Endothelial cell (in vitro differentiated cells): Measurements from ENCODE around the gene FMOD. TPM values are rescaled to one million over a fixed set of nuclear protein-coding genes. Genes with fewer than 3 reads are reported as not detected.

ENCODE experiments used
- DNase-seq: peaks from one replicate; pipeline ENCODE4 v3.0.0; 2021; ENCODE audit warnings: low spot score
- H3K27ac Mint-ChIP-seq: one replicate; pipeline ENCODE4 v1.8.0; 2021; ENCODE audit warnings: mixed read lengths, inconsistent platforms; ENCODE audit not compliant: unreplicated experiment
- H3K27me3 Mint-ChIP-seq: one replicate; pipeline ENCODE4 v1.8.0; 2021; ENCODE audit warnings: mild to moderate bottlenecking, moderate library complexity, mixed read lengths, inconsistent platforms; ENCODE audit not compliant: unreplicated experiment
- H3K36me3 Mint-ChIP-seq: one replicate; pipeline ENCODE4 v1.8.0; 2021; ENCODE audit warnings: mild to moderate bottlenecking, low read depth, mixed read lengths, inconsistent platforms; ENCODE audit not compliant: unreplicated experiment
- H3K4me1 Mint-ChIP-seq: one replicate; pipeline ENCODE4 v1.8.0; 2021; ENCODE audit warnings: mild to moderate bottlenecking, mixed read lengths, inconsistent platforms; ENCODE audit not compliant: unreplicated experiment
- H3K4me3 Mint-ChIP-seq: one replicate; pipeline ENCODE4 v1.8.0; 2021; ENCODE audit warnings: mild to moderate bottlenecking, mixed read lengths, inconsistent platforms; ENCODE audit not compliant: unreplicated experiment
- H3K9me3 Mint-ChIP-seq: one replicate; pipeline ENCODE4 v1.8.0; 2021; ENCODE audit warnings: mixed read lengths, inconsistent platforms; ENCODE audit not compliant: unreplicated experiment
- total RNA-seq: library from RNA; stranded (reverse); fragmentation: NEBNext Ultra II Directional; extraction: Animal tissue kit (Norgen Biotek cat#: 25700); gene quantifications from one replicate; pipeline ENCODE4 v1.2.1, GENCODE V29; 2021; ENCODE audit not compliant: unreplicated experiment
- TF ChIP-seq, protein P1 (sequence below): fragments of 200-600 bp; sonication (generic); IDR thresholded peaks from one replicate; pipeline ENCODE4 v1.5.0; 2021; ENCODE audit warnings: antibody characterized with exemption; ENCODE audit not compliant: unreplicated experiment

Gene FMOD
- total RNA-seq, 1 donor from 2014 or later = not detected

DNA sequence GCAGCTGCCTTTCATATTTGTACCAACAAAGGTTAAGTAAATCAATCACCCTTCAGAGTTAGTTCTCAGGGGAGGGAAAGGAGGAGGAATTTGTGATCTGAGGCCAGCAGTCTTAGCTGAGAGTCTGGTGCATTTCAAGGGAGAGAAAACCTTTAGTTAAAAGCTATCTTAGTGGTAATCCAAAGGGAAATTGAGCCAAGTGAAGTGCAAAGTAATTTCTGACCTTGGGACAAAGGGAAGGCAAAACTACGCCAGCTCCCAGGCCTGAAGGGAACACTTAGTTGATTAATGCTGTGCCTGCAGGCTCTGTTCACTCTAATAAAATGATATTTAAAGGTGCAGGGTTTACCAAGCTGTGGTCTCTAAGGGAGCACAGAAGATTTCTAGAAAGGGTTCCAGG, 23.1 kb upstream of the FMOD start:
- DNase-seq = no peak
- Mint-ChIP-seq H3K4me3 (no peak overlapping the region), H3K4me1 (peaks cover 7% of the 10 kb centered on the region), H3K27ac (no peak overlapping the region), H3K27me3 (peaks cover 3% of the 10 kb centered on the region), H3K9me3 (no peaks in the 10 kb centered on the region), H3K36me3 (no peaks in the 10 kb centered on the region)
- TF ChIP-seq, protein P1, sequence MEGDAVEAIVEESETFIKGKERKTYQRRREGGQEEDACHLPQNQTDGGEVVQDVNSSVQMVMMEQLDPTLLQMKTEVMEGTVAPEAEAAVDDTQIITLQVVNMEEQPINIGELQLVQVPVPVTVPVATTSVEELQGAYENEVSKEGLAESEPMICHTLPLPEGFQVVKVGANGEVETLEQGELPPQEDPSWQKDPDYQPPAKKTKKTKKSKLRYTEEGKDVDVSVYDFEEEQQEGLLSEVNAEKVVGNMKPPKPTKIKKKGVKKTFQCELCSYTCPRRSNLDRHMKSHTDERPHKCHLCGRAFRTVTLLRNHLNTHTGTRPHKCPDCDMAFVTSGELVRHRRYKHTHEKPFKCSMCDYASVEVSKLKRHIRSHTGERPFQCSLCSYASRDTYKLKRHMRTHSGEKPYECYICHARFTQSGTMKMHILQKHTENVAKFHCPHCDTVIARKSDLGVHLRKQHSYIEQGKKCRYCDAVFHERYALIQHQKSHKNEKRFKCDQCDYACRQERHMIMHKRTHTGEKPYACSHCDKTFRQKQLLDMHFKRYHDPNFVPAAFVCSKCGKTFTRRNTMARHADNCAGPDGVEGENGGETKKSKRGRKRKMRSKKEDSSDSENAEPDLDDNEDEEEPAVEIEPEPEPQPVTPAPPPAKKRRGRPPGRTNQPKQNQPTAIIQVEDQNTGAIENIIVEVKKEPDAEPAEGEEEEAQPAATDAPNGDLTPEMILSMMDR = no peak

DNA sequence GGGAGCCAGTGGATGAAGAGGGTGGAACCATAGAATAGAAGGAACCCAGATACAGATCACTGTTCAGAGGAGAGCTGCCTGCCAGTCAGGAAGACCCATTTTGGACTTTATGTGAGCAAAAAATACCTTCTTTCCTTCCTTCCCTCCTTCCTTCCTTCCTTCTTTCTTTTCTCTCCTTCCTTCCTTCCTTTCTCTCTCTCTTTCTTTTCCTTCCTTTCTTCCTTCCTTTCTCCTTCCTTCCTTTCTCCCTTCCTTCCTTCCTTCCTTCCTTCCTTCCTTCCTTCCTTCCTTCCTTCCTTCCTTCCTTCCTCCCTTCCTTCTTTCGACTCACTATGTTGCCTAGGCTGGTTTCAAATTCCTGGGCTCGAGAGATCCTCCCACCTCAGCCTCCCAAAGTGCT, 22.1 kb upstream of the FMOD start:
- DNase-seq = no peak
- no peak overlapping the region for H3K4me3 Mint-ChIP-seq
- H3K27ac Mint-ChIP-seq = no peak overlapping the region
- peaks cover 3% of the 10 kb centered on the region for H3K27me3 Mint-ChIP-seq
- TF ChIP-seq, protein P1 = no peak
- H3K4me1 Mint-ChIP-seq = peaks cover 7% of the 10 kb centered on the region
- H3K36me3 Mint-ChIP-seq = no peaks in the 10 kb centered on the region
- H3K9me3 Mint-ChIP-seq = no peaks in the 10 kb centered on the region

DNA sequence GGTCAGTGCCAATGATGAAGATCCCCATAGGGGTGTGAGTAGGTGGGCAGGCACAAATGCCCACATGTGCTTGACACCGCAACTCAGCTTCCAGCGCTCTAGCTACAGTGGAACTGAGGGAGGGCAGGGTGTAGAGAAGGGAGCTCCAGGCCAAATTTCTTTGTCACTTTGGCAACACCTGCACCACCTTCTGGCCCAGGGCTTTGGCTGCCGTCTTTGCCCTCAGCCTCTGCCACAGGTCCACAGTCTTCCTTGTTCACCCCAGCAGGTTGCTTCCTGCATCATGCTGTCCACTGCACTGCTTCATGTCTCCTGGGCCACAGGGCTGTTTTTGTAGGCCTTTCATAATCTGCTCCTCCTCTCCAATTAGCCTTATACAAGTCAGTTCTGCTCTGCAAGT, 20.4 kb upstream of the FMOD start:
- no peak for DNase-seq
- Mint-ChIP-seq H3K27ac (no peak overlapping the region), H3K36me3 (no peaks in the 10 kb centered on the region), H3K4me1 (peaks cover 7% of the 10 kb centered on the region), H3K27me3 (peaks cover 3% of the 10 kb centered on the region), H3K9me3 (no peaks in the 10 kb centered on the region), H3K4me3 (no peak overlapping the region)
- TF ChIP-seq, protein P1 = no peak

DNA sequence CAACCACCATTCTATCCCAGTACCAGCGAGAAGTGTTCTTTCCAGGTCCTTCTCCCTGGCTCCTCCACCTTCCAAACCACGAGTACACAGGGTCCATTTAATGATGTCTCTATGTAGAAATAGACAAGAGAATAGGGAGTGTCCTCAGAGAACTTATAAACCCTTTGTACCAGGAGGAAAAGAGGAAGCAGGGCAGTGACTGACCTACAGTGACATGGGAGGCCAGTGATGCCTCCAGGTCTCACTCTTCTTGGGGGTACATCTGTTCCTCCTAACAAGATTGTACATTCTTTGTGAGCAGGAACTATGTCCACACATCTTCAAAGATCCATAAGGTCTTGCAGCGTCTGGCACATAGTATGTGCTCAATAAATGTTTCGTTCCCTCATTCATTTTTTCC, 18.7 kb upstream of the FMOD start:
- Mint-ChIP-seq H3K4me1 (peaks cover 7% of the 10 kb centered on the region), H3K27me3 (peaks cover 9% of the 10 kb centered on the region), H3K36me3 (no peaks in the 10 kb centered on the region), H3K9me3 (no peaks in the 10 kb centered on the region), H3K4me3 (no peak overlapping the region), H3K27ac (no peak overlapping the region)
- TF ChIP-seq, protein P1 = no peak
- DNase-seq = no peak

DNA sequence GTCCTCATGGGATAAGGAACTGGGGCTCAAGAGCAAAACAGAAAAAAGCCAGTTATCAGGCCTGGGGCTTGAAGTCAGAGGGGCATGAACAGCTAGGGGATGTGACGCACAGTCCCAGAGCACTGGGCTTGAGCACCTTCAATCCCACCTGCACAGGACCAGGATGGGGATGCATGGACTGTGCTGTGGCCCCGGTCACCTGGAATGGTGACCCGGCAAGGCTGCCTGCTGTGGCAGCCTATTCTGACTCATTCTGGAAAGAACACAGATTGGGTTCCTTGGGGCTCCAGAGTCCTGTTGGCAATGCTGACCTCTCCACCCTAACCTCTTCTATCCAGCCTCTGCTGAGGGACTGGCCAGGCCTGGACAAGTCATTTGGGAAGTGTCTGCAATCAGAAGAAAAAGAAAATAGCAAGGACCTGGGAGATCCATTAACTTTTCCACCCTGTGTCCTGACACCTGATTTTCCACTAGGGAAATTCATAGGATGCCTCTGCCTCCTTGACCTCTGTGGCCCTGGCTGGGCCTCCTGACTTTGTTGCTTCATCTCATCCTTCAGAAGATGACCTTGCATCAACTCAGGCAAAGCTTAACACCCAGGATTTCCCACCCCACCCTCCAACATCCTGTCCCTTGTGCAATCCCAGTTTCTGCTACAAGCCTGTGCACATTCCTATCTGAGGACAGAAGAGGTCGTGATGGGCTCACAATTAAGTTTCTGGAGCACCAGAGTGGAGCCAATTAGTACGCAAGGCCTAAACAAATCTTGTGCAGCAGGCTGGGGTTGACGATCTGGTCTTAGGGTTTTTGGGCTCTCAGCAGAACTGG, 17.9 kb upstream of the FMOD start:
- Mint-ChIP-seq H3K36me3 (no peaks in the 10 kb centered on the region), H3K27ac (no peak overlapping the region), H3K4me3 (no peak overlapping the region), H3K27me3 (peaks cover 9% of the 10 kb centered on the region), H3K4me1 (peaks cover 4% of the 10 kb centered on the region), H3K9me3 (no peaks in the 10 kb centered on the region)
- DNase-seq = no peak
- TF ChIP-seq, protein P1 = no peak
